Hepatocyte (in vitro differentiated cells): Measurements from ENCODE around the gene PCDHB10.

ENCODE experiments used
- CTCF ChIP-seq: fragments of 200-600 bp; sonication (generic); IDR thresholded peaks from 2 replicates; pipeline ENCODE4 v1.5.1; 2016; ENCODE audit warnings: antibody characterized with exemption, mild to moderate bottlenecking; ENCODE audit not compliant: poor library complexity
- EZH2 ChIP-seq: fragments of 200-600 bp; sonication (generic); IDR thresholded peaks from 2 replicates; pipeline ENCODE4 v1.6.1; 2016; ENCODE audit warnings: antibody characterized with exemption, mild to moderate bottlenecking, borderline replicate concordance
- EZH2phosphoT487 ChIP-seq: fragments of 200-600 bp; sonication (generic); IDR thresholded peaks from one replicate; pipeline ENCODE4 v1.6.1; 2018; ENCODE audit warnings: antibody characterized with exemption, mild to moderate bottlenecking, low read depth, moderate library complexity; ENCODE audit not compliant: unreplicated experiment, severe bottlenecking

GRCh38 chr5:141182248-141182647, 9.9 kb upstream of the PCDHB10 start, which contains the start of gene PCDHB16:
- TF ChIP-seq EZH2 (no peak), CTCF (peak; percentile 43), EZH2phosphoT487 (no peak)
